PFSK-1 (cell line): ENCODE measurements around the gene BPIFA3.

Experiments
- POLR2AphosphoS5 ChIP-seq: IDR thresholded peaks from 2 replicates; pipeline ENCODE4 v1.6.1; 2012; ENCODE audit warnings: low read depth, mild to moderate bottlenecking, control low read depth, low read length, moderate library complexity
- REST ChIP-seq, 2 experiments: IDR thresholded peaks; 2 replicates each; pipeline versions ENCODE4 v1.6.1 to v1.8.0; 2011 to 2012; ENCODE audit warnings: low read depth in 2 of 2, low read length in 2 of 2, control low read depth in 1 of 2, inconsistent platforms in 1 of 2, mild to moderate bottlenecking in 1 of 2, moderate library complexity in 1 of 2; ENCODE audit not compliant: insufficient read depth in 1 of 2
- SIN3A ChIP-seq: IDR thresholded peaks from 2 replicates; pipeline ENCODE4 v1.6.1; 2012; ENCODE audit warnings: mild to moderate bottlenecking, low read length, moderate library complexity, borderline replicate concordance; ENCODE audit not compliant: insufficient read depth
- TAF1 ChIP-seq: IDR thresholded peaks from 2 replicates; pipeline ENCODE4 v1.6.1; 2012; ENCODE audit warnings: low read length, control low read depth, borderline replicate concordance; ENCODE audit not compliant: insufficient read depth

- TF ChIP-seq REST (IDR thresholded peaks at IDR 0.05; ENCODE audit: insufficient read depth in 1 of 2, low read depth in 2 of 2, low read length in 2 of 2) (no peak), POLR2AphosphoS5 (no peak), TAF1 (no peak), SIN3A (no peak)
Measured at GRCh38 chr20:33191955-33192354, 25.2 kb upstream of the BPIFA3 start.
